DMS79 (cell line): Measurements from ENCODE around the gene CIBAR2.
"Not testable (repeated sequence)": the region's sequence is repeated elsewhere in the genome, so short reads cannot be mapped to it uniquely, and the experiment has no call there.

ENCODE experiments used
- DNase-seq: peaks from one replicate; lab custom pipeline; 2025; lab: John Stamatoyannopoulos, UW

CIBAR2 gene

DNA sequence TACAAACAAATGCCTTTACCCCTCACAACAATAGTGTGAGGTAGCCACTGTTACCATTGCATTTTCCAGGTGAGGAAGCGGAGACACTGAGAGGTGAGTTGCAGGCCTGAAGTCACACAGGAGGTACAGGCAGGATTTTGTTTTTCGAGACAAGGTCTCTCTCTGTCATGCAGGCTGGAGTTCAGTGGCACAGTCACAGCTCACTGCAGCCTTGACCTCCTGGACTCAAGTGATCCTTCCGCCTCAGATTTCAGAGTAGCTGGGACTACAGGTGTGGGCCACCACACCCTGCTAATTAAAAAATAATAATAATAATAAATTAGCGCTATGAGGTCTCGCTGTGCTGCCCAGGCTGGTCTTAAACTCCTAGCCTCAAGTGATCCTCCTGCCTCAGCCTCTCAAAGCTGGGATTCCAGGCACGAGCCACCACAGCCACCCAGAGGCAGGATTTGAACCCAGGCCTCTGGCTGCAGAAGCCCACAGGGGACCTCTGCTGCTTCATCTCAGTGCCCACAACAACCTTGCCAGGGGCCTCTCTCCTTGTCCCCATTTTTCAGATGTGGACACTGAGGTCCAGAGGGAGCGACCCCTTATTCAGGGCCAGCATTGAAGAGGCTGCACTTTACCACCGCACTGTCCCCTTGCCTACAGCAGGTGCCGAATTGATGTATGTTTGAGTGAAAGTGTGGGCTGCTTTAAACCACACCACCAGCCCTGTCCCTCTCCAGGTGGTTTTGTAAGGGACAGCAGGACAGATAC is 16.0 kb upstream of the CIBAR2 start:
- no peak for DNase-seq

DNA sequence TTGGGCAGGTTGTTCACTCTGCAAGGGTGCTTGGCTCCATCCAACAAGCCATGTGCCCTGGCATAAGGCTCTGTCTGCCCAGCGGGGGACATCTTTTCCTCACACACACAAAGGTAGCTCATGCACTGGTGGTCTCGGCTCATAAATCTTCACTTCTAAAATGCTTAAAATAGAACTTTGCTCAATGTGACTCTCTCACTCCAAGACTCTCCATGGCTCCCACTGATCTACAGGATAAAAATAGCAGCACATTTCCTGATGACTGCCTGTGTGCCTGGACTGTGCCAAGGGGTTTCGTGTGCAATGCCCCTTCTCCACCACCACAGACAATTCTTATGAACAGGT is 15.1 kb upstream of the CIBAR2 start:
- DNase-seq: no peak

DNA sequence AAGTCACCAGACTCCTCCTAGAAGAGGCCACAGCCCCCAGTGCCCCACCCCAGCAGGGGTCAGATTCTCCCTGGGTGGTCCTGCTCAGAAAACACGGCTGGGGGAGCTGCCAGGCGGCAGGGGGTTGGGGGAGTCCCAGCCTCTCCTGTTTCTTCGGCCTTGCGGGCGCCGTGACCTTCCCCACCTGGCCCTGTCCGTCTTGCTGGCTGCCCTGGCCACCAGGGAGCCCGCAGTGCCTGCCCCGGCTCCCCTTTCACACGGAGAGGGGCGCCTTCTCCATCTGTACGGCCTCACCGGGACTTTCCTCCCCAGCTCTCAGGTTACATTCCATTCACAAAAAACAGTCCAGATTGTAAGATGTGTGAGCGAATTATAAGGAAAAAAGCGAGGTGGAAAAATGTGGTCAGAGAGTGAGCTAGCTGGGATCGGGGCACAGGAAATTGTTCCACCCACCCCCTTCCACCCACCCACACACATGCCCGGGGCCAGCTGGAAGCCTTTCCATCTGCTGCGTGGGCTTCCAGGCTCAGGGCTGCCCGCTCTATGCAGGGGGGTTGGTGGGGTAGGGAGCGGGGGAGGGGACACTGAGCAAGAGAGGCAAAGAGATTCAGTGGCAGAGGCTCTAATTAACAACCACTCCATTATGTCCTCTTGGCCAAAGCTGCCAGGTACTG is 14.6 kb upstream of the CIBAR2 start:
- DNase-seq: no peak

DNA sequence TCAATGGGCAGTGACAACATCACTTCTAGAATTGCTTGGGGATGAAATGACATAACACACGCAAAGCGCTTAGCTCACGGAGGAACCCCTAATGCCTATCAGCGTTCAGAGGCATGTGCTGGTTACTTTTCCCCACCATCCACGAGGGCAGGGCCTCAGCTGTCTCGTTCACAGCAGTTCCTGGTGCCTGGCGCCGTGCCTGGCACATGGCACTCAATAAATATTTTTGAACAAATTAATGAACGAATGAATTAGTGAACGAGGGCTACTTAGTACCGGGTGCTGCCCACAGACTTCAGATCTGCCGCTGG is 14.1 kb upstream of the CIBAR2 start:
- no peak for DNase-seq

DNA sequence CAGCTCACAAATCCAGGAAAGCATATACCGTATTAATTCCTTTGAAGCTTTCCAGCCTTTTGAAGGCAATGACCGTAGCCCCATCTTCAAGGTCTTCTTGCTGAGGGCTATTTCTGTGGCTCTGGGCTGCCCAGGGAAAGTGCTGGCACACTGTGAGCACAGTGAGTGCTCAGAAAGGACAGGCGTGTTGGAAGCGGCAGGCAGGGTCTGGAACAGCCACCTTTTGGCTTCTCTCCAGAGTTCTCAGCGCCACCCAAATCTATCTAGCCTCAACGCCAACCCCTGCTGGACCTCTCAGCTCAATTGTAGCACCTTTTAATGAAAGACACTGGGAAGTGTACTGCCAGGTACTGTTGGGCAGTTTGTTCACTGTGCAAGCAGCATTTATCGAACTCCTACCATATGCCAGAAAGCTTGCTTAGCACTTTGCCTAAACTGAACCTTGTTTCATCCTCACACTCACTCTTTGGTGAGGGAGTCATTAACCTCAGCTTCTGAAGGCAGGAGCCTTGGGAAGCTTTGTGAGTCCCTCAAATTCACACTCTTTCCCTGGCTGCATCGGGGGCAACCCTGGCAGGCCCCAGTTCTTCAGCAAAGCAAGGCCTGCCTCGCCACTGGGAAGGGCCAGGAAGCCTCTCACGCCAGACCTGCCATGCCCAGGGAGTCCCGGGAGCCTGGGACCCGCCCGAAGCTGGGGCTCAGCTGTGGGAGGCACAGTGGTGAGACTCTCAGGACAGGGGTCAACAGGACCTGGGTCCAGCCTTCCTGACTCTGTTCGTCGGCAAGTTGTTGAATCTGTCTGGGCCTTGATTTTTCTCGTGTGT is 13.5 kb upstream of the CIBAR2 start:
- no peak for DNase-seq

DNA sequence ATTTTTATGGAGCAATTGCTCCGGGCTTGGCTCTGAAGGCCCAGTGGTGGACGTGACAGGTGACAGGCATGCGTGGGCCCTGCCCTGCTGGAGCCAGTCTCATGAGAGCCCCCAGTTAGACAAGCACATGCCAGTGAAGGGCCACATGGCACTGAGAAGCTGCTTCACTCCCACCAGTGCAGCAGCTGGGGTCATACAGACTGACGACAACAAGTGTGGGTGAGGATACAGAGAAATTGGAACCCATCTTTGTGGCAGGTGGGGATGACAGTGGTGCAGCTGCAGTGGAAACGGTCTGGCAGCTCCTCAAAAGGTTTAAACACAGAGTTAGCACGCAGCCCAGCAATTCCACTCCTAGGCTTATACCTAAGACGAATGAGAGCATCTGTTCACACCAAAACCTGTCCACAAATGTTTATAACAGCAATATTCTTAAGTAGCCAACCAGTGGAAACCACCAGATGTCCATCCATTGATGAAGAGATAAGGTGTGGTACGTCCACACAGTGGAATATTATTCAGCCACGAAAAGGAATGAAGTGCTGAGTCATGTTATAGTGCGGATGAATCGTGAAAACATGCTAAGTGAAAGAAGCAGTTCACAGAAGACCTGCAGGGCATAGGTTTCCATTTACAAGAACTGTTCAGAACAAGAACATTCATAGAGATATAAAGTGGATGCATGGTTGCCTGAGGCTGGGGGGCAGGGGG is 12.5 kb upstream of the CIBAR2 start:
- no peak for DNase-seq

DNA sequence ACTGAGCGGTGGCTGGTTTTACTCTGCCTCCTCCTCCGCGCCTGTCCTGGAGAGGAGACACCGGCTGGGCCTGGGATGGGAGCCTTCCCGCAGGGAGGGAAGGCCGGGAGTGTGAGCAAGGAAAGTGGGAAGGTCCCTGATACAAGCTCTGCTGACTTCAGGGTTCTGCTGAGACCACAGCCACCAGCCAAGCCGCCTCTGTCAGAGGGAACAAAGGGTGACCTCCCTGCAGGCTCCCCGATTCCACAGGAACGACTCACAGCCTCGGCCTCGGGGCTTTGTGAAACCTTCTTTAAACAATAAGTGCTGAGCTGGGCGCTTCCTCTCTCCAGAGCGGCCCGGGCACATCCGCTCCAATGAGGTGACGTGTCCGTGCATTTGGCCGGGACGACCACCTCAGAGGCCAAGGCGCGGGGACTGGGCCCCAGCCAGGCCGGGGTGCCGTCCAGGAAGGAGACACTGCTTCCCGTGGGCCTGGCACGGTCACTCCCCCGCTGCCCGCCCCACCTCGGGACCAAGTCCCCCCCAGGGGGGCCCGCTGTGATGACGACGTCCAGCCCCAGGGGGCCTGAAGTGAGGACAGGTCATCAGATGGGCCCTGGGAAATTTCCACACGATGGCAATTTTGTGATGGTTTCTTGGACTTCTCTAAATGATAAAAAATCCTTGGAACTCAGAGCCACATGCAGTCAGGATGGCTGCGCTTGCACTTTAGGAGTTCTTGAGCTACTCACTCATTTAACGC is 11.8 kb upstream of the CIBAR2 start:
- no peak for DNase-seq

DNA sequence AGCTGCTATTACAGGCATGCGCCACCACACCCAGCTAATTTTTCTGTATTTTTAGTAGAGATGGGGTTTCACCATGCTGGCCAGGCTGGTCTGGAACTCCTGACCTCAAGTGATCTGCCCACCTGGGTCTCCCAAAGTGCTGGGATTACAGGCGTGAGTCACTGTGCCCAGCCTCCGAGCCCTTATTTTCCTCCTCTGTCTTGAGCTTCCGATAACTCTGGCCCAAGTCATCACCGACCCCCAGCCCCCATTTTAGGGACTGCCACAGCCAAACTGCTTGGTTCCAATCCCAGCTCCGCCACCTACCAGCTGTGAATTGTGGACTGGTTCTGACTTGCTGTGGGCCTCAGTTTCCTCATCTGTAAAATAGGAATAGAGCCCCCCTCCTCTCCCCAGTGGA is 11.2 kb upstream of the CIBAR2 start:
- not testable (repeated sequence) for DNase-seq

DNA sequence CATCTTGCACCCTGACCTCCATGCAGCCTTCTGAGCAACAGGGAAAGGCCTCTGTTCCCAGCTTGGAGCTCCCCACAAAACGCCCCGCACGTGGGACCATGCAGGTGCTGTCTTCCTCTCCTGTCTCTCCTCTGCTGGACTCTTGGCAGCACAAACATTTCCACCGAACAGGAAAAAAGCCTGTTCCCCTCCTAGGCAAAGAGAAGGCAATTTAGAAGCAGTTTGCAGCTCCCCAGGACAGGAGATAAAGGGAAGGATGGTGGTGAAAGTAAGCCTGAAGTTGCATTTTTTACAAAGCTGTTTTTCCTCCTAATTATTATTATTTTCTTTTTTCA is 7.7 kb upstream of the CIBAR2 start:
- DNase-seq: no peak

DNA sequence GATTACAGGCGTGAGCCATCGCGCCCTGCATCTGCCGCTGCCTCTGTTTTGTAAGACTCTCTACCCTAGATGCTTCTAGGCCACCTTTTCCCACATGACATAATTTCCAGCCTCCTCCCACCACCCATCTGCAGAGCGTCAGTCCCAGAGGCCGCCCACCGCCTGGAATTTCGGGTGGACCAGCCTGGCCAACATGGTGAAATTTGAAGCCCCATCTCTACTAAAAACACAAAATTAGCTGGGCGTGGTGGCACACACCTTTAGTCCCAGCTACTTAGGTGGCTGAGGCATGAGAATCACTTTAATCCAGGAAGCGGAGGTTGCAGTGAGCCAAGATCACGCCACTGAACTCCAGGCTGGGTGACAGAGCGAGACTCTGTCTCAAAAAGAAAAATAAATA is 5.1 kb upstream of the CIBAR2 start:
- no peak for DNase-seq

DNA sequence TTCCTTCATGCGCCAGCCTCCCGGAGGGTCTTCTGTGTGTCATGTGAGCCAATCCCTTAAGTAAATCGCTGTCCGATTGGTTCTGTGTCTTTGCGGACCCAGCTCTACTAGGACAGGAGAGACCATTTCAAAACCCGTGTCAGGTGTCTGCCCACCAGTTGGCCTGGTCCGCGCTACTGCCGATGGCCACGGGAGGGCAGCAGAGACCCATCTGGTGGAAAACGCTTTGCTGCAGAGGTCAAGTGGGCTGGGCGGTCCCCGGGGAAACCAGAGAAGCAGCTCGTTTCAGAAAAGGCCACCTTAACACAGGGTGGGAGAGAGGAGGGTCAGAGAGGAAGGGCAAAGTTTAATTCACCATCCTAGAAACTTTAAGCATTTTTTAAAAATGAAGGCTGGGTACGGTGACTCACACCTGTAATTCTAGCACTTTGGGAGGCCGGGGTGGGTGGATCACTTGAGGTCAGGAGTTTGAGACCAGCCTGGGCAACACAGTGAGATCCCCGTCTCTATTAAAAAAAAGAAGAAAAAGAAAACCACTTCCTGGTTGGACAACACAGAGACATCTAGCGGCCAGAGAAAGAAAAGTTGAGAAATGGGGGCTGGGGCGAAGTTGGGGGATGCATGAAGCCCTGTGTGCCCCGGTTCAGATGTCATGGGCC is 2.8 kb upstream of the CIBAR2 start:
- DNase-seq: no peak

DNA sequence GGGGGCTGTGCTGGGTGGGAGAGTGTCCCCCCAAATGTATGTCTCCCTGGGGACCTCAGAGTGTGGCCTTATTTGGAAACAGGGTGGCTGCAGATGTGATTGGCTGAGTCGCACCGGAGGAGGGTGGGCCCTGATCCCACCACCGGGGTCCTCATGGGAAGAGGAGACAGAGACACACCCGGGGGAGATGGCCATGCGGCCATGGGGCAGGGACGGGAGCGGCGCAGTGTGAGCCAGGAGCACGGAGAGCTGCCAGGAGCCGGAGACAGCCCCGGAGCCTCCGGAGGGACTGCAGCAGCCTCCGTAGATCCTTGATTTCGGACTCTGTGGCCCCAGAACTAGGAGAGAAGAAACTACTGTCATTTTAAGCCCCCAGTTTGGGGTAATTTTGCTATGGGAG is 1.6 kb upstream of the CIBAR2 start:
- DNase-seq: no peak

DNA sequence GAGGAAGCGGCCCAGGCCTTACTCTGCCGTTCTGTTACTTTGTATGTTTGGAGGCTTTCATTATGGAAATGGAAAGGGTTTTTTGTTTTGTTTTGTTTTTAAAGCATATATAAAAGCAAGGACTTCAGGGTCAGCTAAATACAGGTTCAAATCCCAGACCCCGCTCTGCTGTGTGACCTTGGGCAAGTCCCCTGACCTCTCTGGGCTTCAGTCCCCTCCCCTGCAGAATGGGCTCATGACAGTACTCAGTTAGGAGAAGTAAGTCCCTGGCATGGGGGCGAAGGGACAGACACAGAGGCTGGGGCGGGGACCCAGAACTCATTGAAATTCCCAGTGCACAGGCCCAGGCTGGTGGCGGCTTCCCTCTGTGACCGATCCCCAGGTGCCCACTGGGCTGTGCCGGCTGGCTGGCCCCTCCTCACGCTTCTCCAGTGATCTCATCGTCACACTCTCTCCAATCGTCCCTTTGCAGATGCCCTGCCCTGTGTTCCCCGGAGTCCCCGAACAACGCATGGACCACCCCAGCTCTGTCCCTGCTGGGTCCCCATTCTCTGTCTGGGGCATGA is 979 bp upstream of the CIBAR2 start:
- DNase-seq: no peak

DNA sequence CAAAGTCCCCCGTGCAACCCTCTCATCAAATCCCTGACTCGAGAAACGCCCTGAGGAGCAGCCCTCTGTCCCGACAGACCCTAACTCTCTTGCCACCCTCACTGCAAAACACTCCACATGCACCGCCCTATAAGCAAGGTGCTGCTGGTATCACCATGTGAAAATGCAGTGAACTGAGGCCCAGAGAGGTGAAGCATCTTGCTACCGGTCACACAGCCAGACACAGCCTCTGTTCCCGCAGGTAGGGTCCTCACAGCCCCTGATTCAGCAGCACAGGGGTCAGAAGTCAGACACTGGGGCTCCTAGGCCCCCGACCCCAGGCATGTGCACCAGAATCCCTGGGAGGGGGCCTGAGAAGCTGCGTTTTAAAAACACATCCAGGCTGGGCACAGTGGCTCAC is 1.1 kb downstream of the CIBAR2 start:
- no peak for DNase-seq

DNA sequence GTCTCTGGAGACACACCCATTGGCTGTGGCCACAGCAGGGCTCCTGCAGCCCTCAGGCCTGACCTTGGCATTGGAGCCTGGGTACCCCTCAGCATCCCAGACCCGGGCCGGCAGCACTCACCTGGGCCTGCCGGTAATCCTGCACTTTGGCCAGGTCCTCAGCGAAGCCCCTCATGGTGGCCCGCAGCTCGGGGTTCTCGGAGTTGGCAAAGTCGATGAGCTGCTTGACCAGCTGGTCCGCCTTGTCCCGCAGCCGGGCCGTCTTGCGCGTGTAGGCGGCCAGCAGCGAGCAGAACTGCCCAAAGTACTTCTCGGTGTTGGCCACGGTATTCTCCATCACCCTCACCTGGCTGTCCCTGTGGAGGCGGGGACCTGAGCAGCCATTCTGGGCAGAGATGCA is 2.2 kb downstream of the CIBAR2 start:
- DNase-seq: no peak

DNA sequence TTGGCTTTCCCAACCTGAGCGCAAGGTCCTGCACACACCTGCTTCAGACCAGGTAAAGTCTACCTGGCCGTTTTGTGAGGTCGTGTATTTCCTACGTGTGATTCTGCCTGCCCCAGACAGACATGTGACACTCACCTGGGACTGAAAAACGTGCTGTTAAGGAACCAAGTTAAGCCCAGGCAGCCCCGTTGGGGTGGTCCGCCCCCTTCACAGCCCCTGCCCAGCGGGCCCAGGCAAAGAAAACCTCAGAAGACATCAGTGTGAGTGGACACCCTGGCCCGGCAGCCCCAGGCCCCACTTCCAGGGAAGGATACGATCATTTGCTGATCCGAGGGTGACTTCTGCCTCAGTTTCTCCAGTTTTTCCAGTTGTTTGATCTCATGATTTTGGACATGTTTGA is 4.7 kb downstream of the CIBAR2 start:
- DNase-seq: no peak

DNA sequence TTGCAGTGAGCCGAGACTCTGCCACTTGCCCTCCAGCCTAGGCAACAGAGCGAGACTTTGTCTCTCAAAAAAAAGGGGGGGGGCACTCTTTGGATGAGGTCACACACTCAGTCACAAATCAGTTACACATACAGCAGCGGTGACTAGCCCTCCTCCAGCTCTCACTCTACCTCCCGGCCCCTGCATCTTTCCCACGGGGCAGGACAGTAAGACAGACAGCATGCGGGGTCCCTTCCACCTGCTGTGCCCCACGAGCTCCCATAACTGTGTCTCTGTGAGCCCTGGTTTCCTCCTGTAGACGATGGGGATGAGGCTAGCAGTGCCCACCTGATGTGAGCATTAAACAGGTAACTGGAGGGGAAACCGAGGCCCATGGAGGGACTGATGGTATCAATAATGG is 5.2 kb downstream of the CIBAR2 start:
- DNase-seq: no peak

DNA sequence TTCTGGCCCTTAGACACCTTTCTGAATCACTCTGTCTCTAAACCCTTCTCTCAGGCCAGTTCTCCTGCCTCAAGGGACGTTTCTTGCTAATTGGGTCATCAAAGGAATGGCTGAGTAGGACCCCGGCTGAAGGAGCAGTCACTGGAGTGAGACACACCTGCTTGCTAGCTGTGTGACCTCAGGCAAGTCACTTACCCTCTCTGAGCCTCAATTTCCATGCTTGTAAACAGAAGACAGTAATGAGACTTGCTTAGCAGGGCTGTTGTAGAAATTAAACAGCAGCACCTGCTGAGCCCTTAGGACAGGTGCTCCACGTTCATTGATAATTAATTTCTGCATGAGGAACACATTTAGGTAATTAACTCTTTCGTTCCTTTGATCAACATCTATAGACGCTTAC is 6.8 kb downstream of the CIBAR2 start:
- no peak for DNase-seq

DNA sequence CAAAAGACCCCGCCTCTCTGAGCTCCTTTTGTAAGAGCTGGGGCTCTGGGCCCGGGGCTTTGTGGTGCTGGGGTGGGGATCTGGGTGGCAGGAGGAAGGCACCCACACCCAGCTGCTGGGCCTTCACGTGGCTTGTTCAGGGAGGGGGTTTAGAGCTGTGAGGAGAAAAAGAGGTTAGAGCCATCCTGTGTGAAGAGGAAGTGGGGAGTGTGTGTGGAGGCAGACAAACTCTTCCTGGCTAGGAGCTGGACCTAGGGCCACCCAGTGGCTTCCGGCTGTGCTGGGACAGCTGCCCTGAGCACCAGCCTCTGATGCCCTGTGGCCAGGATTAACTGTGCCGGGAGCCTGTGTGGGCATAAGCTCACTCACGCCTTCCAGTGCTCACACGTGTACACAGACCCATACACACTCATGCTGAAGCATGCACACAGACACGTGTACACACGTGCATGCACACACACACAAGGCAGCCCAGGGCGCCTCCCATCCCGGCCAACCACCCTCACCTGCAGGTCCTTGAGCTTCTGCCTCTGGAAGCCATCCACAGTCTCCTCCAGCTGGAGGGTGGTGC is 7.4 kb downstream of the CIBAR2 start:
- DNase-seq: no peak

DNA sequence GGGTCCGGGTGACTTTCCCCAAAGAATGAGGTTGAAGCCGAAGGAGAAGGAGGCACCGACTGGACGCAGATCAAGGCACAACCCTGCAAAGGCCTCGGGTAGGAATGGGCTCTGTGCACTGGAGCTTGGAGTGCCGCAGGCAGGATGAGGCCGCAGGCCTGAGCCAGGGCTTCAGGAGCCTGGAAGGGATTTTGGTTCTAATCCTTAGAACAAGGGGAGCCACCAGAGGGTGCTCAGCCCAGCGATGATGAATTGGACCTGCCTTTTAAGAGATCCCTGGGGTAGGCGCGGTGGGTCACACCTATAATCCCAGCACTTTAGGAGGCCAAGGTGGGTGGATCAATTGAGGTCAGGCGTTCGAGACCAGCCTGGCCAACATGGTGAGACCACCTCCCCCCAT is 8.1 kb downstream of the CIBAR2 start:
- no peak for DNase-seq
